Measurements from ENCODE around the gene TPCN2.

DNA sequence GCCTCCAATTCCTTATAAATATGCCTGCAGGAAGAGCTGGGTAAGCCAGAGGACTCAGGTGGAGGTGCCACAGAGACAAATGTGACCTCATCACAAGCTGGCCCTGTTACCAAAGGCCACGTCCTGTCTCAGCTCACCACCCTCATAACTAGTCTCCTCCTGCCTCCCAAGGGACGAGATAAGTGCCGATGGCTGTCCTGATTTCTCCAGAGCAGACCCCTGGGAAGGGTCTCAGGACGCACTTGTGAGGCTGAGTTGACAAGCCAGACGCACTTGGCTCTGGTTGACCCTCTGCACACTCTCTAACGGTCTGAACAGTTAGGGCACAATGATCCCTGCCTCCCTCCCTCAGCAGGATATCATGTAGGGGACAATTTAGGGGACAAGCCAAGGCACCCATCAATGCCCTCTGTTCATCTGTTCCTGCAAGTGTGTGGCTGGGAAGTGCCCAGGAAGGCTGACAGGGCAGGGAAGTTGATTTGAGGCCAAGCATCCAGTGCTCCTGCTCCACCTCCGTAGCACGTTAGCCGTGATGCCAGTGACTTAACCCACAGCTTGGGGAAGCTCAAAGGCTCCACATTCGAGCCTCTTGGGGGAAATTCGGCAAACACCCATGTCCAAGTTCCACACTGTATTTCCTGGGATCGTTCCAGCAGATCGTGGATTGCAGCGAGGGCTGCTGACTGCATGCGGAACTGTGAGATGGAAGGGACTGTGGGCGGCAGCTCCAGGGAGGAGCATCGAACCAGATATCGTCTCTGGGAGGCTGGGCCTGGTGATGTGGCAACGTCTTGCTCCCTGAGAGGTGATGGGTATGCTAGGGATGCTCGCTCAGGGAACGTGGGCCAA is 109.8 kb downstream of the TPCN2 start:
- TF ChIP-seq, protein P1, sequence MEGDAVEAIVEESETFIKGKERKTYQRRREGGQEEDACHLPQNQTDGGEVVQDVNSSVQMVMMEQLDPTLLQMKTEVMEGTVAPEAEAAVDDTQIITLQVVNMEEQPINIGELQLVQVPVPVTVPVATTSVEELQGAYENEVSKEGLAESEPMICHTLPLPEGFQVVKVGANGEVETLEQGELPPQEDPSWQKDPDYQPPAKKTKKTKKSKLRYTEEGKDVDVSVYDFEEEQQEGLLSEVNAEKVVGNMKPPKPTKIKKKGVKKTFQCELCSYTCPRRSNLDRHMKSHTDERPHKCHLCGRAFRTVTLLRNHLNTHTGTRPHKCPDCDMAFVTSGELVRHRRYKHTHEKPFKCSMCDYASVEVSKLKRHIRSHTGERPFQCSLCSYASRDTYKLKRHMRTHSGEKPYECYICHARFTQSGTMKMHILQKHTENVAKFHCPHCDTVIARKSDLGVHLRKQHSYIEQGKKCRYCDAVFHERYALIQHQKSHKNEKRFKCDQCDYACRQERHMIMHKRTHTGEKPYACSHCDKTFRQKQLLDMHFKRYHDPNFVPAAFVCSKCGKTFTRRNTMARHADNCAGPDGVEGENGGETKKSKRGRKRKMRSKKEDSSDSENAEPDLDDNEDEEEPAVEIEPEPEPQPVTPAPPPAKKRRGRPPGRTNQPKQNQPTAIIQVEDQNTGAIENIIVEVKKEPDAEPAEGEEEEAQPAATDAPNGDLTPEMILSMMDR (IDR thresholded peaks at IDR 0.05; ENCODE audit: poor library complexity, severe bottlenecking) = no peak
- TF ChIP-seq RAD21 (conservative IDR thresholded peaks at IDR 0.05) (no peak), EZH2 (IDR thresholded peaks at IDR 0.05; ENCODE audit: borderline replicate concordance, insufficient read depth, low read length, poor library complexity, severe bottlenecking) (no peak), SMC3 (conservative IDR thresholded peaks at IDR 0.05; ENCODE audit: poor library complexity) (no peak), POLR2AphosphoS5 (IDR thresholded peaks at IDR 0.05) (no peak)
- TF ChIP-seq, protein P2, sequence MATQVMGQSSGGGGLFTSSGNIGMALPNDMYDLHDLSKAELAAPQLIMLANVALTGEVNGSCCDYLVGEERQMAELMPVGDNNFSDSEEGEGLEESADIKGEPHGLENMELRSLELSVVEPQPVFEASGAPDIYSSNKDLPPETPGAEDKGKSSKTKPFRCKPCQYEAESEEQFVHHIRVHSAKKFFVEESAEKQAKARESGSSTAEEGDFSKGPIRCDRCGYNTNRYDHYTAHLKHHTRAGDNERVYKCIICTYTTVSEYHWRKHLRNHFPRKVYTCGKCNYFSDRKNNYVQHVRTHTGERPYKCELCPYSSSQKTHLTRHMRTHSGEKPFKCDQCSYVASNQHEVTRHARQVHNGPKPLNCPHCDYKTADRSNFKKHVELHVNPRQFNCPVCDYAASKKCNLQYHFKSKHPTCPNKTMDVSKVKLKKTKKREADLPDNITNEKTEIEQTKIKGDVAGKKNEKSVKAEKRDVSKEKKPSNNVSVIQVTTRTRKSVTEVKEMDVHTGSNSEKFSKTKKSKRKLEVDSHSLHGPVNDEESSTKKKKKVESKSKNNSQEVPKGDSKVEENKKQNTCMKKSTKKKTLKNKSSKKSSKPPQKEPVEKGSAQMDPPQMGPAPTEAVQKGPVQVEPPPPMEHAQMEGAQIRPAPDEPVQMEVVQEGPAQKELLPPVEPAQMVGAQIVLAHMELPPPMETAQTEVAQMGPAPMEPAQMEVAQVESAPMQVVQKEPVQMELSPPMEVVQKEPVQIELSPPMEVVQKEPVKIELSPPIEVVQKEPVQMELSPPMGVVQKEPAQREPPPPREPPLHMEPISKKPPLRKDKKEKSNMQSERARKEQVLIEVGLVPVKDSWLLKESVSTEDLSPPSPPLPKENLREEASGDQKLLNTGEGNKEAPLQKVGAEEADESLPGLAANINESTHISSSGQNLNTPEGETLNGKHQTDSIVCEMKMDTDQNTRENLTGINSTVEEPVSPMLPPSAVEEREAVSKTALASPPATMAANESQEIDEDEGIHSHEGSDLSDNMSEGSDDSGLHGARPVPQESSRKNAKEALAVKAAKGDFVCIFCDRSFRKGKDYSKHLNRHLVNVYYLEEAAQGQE (IDR thresholded peaks at IDR 0.05; ENCODE audit: borderline replicate concordance) = no peak

All from neural cell (in vitro differentiated cells).